ENCODE data around the gene LRP1B.

The LRP1B gene

GRCh38 chr2:140893685-140894084 lies 1237.1 kb downstream of the LRP1B start:
- DNase-seq (ENCODE audit: low spot score): peak; percentile 3

GRCh38 chr2:140892911-140893637 lies 1237.7 kb downstream of the LRP1B start:
- no peak for DNase-seq (ENCODE audit: low spot score)

GRCh38 chr2:140892436-140892835 lies 1238.4 kb downstream of the LRP1B start:
- no peak for DNase-seq (ENCODE audit: low spot score)

- DNase-seq (ENCODE audit: low spot score): no peak
Measured at GRCh38 chr2:140891614-140892212, 1239.1 kb downstream of the LRP1B start.

- no peak for DNase-seq (ENCODE audit: low spot score)
Measured at GRCh38 chr2:140882671-140883620, 1247.9 kb downstream of the LRP1B start.

DNA sequence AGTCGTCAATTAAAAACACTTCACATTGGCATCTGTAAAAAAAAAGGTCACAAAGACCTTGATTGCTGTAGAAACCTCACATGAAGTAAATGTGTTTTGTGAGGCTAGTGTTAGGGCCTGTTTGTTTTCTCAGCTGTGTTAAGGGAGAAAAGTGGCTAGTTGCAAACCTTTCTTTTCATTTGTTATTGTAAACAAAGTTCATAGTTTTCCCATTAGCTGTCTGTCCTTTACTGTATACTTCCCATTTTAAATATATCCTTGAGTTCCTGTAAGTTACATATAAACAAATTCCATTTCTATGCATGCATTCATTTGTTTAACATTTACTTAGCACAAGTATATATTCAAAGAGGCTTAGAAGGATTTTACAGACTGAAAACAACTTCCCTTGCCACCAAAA lies 1250.2 kb downstream of the LRP1B start:
- DNase-seq (ENCODE audit: low spot score): no peak

- DNase-seq (ENCODE audit: low spot score): no peak
Measured at GRCh38 chr2:140876015-140876414, 1254.8 kb downstream of the LRP1B start.

- DNase-seq (ENCODE audit: low spot score): no peak
Measured at GRCh38 chr2:140873915-140874531, 1256.8 kb downstream of the LRP1B start.

DNA sequence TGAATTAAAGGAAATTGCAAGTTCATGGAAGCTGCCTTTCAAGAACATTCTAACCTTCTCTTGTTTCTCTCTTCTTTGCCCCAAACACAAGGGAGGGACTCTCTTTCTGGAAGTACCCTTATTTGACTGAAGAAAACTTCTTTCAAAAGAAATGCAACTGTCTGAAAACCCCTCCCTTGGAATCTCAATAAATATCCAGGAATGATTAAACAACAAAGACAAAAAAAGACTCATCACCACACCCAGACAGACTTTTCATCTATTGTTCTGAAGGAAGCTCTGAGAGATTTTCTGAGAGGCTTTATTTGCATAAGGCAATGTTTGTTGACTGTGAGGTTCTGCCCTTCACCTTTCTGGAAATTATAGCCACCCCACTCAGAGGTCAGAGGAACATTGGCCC lies 1260.9 kb downstream of the LRP1B start:
- no peak for DNase-seq (ENCODE audit: low spot score)

DNA sequence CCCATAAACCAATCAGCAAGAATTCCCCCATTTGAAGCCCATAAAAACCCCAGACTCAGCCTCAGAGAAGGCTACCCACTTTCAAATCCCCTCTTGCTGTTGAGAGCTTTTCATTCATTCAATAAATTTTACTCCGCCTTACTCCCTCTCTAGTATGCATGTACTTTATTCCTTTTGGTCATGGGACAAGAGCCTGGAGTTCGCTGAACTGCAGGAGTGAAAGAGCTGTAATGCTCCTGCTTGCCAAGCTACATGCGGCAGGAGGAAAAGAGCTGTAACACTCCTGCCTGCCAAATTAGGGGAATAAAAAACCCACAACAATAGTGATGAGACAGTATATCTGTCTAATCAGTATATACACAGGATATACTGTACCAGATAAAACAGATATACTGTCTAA lies 1261.7 kb downstream of the LRP1B start:
- no peak for DNase-seq (ENCODE audit: low spot score)

- no peak for DNase-seq (ENCODE audit: low spot score)
Measured at GRCh38 chr2:140865837-140866236, 1265.0 kb downstream of the LRP1B start.

GRCh38 chr2:140863713-140864112 lies 1267.1 kb downstream of the LRP1B start:
- peak; percentile 46 for DNase-seq (ENCODE audit: low spot score)

- no peak for DNase-seq (ENCODE audit: low spot score)
Measured at GRCh38 chr2:140862181-140862580, 1268.6 kb downstream of the LRP1B start.

DNA sequence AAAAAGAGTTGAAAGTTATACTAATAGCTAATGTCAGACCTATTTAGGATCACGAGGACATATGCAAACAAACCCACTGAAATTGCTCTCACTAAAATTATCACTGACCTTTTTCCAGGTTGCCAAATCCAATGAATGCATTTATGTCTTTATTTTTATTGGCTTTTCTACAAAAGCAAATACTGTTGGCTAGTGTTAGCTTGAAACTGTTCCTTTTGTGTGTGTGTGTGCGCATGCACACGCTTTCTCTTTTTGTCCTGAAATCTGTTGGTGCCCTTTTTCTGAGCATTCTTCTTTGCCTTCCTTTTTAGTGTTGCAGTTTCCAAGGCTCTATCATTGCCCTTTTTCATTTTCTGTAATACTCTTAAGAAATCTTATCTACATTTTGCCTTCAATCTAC lies 1269.2 kb downstream of the LRP1B start:
- no peak for DNase-seq (ENCODE audit: low spot score)

DNA sequence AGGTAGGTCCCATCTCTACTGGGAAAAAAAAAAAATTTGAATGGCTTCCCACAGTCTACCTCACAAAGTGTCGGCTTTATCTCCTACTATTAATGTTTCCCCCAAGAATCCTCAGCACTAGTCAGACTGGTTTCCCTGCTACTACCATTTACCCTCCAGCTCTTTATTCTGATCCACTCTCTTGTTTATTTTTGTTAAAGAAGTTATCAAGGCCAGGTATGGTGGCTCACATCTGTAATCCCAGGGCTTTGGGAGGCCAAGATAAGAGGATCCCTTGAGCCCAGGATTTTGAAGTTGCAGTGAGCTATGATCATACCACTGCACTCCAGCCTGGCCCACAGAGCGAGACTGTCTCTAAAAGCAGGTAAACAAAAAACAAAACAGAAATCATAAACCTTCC lies 1275.3 kb downstream of the LRP1B start:
- no peak for DNase-seq (ENCODE audit: low spot score)

DNA sequence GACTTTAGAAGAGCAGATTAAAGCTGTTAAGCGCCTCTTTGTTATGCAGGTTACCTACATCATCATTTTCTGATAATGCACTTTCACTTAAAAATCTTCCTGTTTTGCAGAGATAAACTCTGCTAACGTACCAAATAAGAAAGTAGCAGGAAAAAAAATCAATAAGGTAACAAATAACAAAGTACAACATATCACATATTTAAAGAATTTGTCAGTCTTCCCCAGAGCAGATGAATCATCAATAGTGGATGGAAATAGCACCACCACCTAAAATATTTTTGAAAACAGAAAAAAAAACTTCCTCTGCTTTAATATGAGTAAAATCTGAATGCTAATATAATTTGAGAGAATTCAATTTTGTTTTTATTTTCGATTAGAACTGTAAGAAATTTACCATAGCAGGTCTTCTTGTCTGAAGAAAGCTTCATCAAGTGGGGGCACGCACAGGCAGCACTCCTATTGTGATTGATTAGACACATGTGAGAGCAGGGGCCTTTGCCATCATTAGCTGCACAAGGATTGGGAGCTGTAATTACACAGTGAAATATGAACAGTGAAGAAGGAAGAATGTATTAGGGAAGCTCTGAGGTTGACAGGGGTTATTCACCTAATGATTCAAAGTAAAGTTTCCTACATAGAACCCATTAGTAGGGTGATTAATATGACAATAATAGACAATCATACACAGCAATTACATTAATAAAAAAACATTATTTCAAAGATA lies 1279.4 kb downstream of the LRP1B start:
- no peak for DNase-seq (ENCODE audit: low spot score)

GRCh38 chr2:140843186-140843585 lies 1287.6 kb downstream of the LRP1B start:
- no peak for DNase-seq (ENCODE audit: low spot score)

DNA sequence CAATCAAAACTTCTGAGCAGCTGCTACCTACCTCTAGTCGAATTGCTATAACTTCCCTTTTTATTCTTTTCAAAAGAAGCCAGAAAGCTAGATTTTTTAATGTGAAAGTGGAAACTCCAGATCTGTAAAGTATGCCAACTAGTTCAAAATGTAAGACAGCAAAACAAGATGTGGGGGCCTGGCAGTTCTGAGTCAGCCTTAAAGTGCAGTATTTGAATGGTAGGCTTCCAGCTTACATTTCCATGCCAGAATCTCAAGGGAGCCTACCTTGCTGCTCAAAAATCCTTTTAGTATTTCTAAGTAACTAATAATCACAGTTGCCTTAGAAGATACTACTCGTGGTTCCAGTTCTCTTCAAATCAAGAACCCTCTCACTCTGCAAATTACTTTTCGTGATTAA lies 1288.7 kb downstream of the LRP1B start:
- DNase-seq (ENCODE audit: low spot score): no peak

GRCh38 chr2:140841141-140841540 lies 1289.7 kb downstream of the LRP1B start:
- no peak for DNase-seq (ENCODE audit: low spot score)

DNA sequence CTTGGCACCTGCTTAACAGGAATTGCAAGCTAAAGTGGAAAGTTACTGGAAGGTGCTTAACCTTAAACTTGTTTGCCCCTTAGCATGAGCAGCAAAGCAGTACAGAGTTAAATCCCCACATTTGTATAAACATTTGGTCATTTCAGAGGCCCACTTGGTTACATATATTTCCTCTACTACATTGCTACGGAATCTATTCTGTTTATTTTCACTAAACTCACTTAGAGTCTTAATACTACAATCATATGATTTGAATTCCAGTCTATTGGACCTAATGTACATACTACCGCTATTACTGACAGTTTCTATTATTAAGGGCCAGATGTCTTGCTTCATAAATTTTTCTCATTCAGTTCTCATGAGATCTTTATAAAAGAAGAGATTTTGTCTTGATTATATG lies 1294.0 kb downstream of the LRP1B start:
- no peak for DNase-seq (ENCODE audit: low spot score)

DNA sequence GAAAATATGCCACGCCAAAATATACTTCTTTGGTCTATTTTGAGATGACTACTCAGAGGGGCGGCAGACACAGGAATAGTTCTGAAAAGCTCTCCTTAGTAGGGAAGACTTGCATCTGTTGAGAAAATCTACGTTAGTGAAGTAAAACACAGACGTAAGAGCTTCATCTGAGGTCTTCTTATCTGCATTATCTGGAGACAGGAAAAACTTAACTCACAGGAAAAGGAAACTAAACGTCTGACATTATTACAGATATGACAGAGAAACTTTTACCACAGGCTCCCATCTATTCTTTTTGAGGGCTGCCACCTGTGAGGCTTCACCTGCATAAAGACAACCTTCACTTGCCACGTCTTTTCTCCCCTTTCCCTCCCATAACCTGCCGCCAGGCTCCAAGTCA lies 1295.7 kb downstream of the LRP1B start:
- DNase-seq (ENCODE audit: low spot score): no peak

- DNase-seq (ENCODE audit: low spot score): no peak
Measured at GRCh38 chr2:140814141-140814540, 1316.7 kb downstream of the LRP1B start.
